ENCODE data around the gene ATP1A2. TPM values are rescaled to one million over a fixed set of nuclear protein-coding genes. Genes with fewer than 3 reads are reported as not detected.
A peak's percentile ranks its signal among the peaks of the same experiment; 100 is the strongest.

The ATP1A2 gene
- total and polyA plus RNA-seq, 4 donors: 0.09 to 1.5 (median 0.29) TPM

DNA sequence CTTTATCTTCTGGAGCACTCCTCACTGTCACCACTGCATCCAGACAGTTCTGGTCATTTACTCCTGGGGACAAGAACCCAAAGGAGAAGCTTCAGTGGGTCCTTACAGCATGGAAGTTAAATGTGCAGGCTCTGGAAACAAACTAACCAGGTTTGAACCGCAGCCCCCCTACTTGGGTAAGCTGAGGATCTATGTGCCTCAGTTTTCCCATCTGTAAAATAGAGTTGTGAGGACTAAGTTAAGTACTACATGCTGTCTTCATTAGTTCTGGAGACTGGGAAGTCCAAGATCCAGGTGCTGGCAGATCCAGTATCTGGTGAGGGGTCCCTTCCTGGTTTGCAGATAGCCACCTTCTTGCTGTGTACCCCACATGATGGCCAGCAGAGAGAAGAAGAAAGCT is 8.0 kb upstream of the ATP1A2 start:
- Histone ChIP-seq H3K27me3 (ENCODE audit: control insufficient read depth in 4 of 4, insufficient read depth in 4 of 4, low read length in 3 of 4) (no peaks in the 10 kb centered on the region), H3K4me3 (ENCODE audit: low read depth in 1 of 3, low read length in 3 of 3) (no peak overlapping the region), H3K4me1 (ENCODE audit: control insufficient read depth in 4 of 4, insufficient read depth in 4 of 4, low read length in 3 of 4) (peaks cover 0 to 4% (median 0%) of the 10 kb centered on the region in 4 donors), H3K9ac (ENCODE audit: low read depth in 1 of 2, low read length in 2 of 2) (no peak overlapping the region), H3K27ac (ENCODE audit: low read depth in 1 of 2, low read length in 2 of 2) (no peak overlapping the region), H3K36me3 (ENCODE audit: control insufficient read depth in 4 of 4, insufficient read depth in 3 of 4, low read depth in 1 of 4, low read length in 3 of 4) (no peaks in the 10 kb centered on the region), H3K9me3 (ENCODE audit: control insufficient read depth in 4 of 4, low read length in 3 of 4) (no peaks in the 10 kb centered on the region)
- DNase-seq (ENCODE audit: low spot score): no peak
- TF ChIP-seq RXRA (IDR thresholded peaks at IDR 0.05) (no peak), SP1 (IDR thresholded peaks at IDR 0.05) (no peak), FOXA1 (IDR thresholded peaks at IDR 0.05) (no peak), RAD21 (IDR thresholded peaks at IDR 0.05) (no peak), FOXA2 (IDR thresholded peaks at IDR 0.05) (no peak), TAF1 (conservative IDR thresholded peaks at IDR 0.05) (no peak)
- TF ChIP-seq, protein P1, sequence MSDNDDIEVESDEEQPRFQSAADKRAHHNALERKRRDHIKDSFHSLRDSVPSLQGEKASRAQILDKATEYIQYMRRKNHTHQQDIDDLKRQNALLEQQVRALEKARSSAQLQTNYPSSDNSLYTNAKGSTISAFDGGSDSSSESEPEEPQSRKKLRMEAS (IDR thresholded peaks at IDR 0.05): no peak
- TF ChIP-seq, protein P2, sequence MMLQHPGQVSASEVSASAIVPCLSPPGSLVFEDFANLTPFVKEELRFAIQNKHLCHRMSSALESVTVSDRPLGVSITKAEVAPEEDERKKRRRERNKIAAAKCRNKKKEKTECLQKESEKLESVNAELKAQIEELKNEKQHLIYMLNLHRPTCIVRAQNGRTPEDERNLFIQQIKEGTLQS (IDR thresholded peaks at IDR 0.05): no peak
- TF ChIP-seq, protein P3, sequence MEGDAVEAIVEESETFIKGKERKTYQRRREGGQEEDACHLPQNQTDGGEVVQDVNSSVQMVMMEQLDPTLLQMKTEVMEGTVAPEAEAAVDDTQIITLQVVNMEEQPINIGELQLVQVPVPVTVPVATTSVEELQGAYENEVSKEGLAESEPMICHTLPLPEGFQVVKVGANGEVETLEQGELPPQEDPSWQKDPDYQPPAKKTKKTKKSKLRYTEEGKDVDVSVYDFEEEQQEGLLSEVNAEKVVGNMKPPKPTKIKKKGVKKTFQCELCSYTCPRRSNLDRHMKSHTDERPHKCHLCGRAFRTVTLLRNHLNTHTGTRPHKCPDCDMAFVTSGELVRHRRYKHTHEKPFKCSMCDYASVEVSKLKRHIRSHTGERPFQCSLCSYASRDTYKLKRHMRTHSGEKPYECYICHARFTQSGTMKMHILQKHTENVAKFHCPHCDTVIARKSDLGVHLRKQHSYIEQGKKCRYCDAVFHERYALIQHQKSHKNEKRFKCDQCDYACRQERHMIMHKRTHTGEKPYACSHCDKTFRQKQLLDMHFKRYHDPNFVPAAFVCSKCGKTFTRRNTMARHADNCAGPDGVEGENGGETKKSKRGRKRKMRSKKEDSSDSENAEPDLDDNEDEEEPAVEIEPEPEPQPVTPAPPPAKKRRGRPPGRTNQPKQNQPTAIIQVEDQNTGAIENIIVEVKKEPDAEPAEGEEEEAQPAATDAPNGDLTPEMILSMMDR (IDR thresholded peaks at IDR 0.05; ENCODE audit: low read depth, low read length, missing input control): no peak
- WGBS: 97% methylated on average over 1 of the region's 1 CpG

DNA sequence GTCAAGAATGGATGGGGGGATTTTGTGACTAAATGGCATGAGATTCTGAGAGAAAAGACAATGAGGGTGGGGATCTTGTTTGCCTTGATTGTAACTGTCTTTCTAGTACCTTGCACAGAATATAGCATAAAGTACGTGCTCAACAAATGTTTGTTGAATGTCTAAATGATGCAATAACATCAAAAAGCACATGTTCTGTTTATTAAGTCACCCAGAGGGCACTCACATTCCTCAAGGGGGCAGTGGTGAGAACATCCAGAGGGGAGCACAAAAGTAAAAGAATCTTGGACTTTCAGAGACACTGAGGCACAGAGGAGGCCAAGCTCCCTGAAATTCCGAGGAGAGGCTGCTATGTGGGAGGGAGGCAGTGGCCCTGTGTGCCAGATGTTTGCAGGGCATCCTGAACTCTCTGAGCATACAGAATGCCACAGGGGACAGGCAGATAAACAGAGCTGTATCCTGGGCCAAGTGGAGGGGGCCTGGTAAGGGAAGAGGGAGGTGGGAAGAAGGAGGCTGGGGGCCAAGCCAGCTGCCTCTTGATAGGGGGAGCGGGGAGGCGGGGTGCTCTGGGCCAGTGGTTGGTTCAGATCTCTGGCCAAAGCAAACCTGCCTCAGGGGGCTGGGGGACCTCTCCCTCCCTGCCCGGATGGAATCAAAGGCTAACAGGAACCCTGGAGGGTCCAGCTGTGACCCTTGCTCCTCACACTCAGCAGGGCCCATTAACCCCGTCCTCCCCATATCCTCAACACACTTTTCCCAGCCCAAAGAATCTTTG is 6.5 kb upstream of the ATP1A2 start:
- Histone ChIP-seq H3K27me3 (ENCODE audit: control insufficient read depth in 4 of 4, insufficient read depth in 4 of 4, low read length in 3 of 4) (no peaks in the 10 kb centered on the region), H3K9me3 (ENCODE audit: control insufficient read depth in 4 of 4, low read length in 3 of 4) (no peaks in the 10 kb centered on the region), H3K9ac (ENCODE audit: low read depth in 1 of 2, low read length in 2 of 2) (no peak overlapping the region), H3K36me3 (ENCODE audit: control insufficient read depth in 4 of 4, insufficient read depth in 3 of 4, low read depth in 1 of 4, low read length in 3 of 4) (no peaks in the 10 kb centered on the region), H3K4me1 (ENCODE audit: control insufficient read depth in 4 of 4, insufficient read depth in 4 of 4, low read length in 3 of 4) (peaks cover 0 to 4% (median 0%) of the 10 kb centered on the region in 4 donors), H3K4me3 (ENCODE audit: low read depth in 1 of 3, low read length in 3 of 3) (no peak overlapping the region), H3K27ac (ENCODE audit: low read depth in 1 of 2, low read length in 2 of 2) (no peak overlapping the region)
- DNase-seq (ENCODE audit: low spot score): no peak
- TF ChIP-seq, protein P3 (IDR thresholded peaks at IDR 0.05; ENCODE audit: low read depth, low read length, missing input control): peak; percentile 41
- TF ChIP-seq RXRA (IDR thresholded peaks at IDR 0.05): no peak
- no peak for TF ChIP-seq FOXA1 (IDR thresholded peaks at IDR 0.05)
- TF ChIP-seq, protein P1 (IDR thresholded peaks at IDR 0.05): no peak
- no peak for TF ChIP-seq SP1 (IDR thresholded peaks at IDR 0.05)
- TF ChIP-seq, protein P4, sequence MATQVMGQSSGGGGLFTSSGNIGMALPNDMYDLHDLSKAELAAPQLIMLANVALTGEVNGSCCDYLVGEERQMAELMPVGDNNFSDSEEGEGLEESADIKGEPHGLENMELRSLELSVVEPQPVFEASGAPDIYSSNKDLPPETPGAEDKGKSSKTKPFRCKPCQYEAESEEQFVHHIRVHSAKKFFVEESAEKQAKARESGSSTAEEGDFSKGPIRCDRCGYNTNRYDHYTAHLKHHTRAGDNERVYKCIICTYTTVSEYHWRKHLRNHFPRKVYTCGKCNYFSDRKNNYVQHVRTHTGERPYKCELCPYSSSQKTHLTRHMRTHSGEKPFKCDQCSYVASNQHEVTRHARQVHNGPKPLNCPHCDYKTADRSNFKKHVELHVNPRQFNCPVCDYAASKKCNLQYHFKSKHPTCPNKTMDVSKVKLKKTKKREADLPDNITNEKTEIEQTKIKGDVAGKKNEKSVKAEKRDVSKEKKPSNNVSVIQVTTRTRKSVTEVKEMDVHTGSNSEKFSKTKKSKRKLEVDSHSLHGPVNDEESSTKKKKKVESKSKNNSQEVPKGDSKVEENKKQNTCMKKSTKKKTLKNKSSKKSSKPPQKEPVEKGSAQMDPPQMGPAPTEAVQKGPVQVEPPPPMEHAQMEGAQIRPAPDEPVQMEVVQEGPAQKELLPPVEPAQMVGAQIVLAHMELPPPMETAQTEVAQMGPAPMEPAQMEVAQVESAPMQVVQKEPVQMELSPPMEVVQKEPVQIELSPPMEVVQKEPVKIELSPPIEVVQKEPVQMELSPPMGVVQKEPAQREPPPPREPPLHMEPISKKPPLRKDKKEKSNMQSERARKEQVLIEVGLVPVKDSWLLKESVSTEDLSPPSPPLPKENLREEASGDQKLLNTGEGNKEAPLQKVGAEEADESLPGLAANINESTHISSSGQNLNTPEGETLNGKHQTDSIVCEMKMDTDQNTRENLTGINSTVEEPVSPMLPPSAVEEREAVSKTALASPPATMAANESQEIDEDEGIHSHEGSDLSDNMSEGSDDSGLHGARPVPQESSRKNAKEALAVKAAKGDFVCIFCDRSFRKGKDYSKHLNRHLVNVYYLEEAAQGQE (IDR thresholded peaks at IDR 0.05): no peak
- peak in 1 of 2 donors; percentile 53 for TF ChIP-seq RAD21 (IDR thresholded peaks at IDR 0.05)
- no peak for TF ChIP-seq EGR1 (IDR thresholded peaks at IDR 0.05; ENCODE audit: low read depth in 2 of 2)
- no peak for TF ChIP-seq JUND (IDR thresholded peaks at IDR 0.05)
- WGBS: 25% methylated on average over 6 of the region's 6 CpGs
